ENCODE measurements around the gene RAB44. TPM values are rescaled to one million over a fixed set of nuclear protein-coding genes. Genes with fewer than 3 reads are reported as not detected.
A peak's percentile ranks its signal among the peaks of the same experiment; 100 is the strongest.

RAB44 gene
- total and polyA plus RNA-seq, 2 donors from 2014 or later: 1.5 TPM; not detected in 1

DNA sequence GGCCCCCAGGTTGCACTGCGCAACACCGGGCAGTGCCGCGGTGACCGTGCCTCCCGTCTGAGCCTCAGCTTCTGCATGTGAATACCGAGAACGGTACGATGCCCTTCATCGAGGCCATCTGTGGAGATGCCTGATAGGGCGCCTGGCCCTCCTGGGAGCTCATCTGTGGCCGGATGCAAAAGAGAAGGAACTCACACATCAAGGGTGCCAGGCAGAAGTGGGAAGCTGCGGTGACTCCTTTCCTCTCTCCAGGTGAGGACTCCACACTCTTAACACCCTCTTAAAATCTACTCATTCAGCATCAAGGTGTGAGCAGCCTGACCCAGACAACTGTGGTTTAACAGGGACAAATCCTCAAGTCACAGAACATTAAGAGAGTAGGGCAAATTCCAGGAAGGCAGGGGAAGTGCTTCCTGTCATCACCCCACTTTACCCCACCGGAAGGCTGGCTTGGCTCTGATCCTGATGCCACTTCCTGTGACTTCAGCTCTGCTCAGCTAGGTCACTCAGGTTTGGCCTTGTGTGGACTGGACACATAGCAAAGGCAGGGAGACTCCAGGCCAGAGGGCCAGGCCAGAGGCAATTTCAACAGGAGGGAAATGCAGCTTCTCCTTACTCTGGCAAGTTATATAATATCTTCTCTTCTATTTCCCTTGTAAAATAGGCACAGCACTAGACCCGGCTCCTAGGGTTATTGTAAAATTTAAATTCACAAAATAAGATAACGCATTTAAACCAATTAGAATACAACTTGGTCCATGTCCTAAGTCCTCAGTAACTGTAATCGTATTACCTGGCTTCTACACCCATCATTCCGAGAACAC is 72.3 kb downstream of the RAB44 start:
- DNase-seq (no peak), FAIRE-seq (no peak)
- Histone ChIP-seq H3K9ac (ENCODE audit: low read length in 3 of 3) (peak overlapping the region in 1 of 3 donors; percentile 11), H3K4me3 (ENCODE audit: low read length in 3 of 3) (no peak overlapping the region), H3K9me3 (ENCODE audit: control insufficient read depth in 2 of 3, insufficient read depth in 1 of 3, low read length in 3 of 3) (no peaks in the 10 kb centered on the region), H3K27me3 (ENCODE audit: control insufficient read depth, insufficient read depth, low read length) (no peaks in the 10 kb centered on the region), H3K4me1 (ENCODE audit: control insufficient read depth in 2 of 3, insufficient read depth in 2 of 3, low read depth in 1 of 3, low read length in 3 of 3) (peaks cover 0 to 8% (median 5%) of the 10 kb centered on the region in 3 donors), H3K36me3 (ENCODE audit: control insufficient read depth in 2 of 3, insufficient read depth in 3 of 3, low read length in 3 of 3) (no peaks in the 10 kb centered on the region), H3K27ac (ENCODE audit: low read depth in 2 of 2, low read length in 2 of 2) (no peak overlapping the region)
- intact Hi-C loops (cut with DNase I): no loop called here
- TF ChIP-seq, protein P1, sequence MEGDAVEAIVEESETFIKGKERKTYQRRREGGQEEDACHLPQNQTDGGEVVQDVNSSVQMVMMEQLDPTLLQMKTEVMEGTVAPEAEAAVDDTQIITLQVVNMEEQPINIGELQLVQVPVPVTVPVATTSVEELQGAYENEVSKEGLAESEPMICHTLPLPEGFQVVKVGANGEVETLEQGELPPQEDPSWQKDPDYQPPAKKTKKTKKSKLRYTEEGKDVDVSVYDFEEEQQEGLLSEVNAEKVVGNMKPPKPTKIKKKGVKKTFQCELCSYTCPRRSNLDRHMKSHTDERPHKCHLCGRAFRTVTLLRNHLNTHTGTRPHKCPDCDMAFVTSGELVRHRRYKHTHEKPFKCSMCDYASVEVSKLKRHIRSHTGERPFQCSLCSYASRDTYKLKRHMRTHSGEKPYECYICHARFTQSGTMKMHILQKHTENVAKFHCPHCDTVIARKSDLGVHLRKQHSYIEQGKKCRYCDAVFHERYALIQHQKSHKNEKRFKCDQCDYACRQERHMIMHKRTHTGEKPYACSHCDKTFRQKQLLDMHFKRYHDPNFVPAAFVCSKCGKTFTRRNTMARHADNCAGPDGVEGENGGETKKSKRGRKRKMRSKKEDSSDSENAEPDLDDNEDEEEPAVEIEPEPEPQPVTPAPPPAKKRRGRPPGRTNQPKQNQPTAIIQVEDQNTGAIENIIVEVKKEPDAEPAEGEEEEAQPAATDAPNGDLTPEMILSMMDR (IDR thresholded peaks at IDR 0.05; ENCODE audit: borderline replicate concordance, extremely low read depth, insufficient read depth): no peak

GRCh38 chr6:36771145-36771544 is 73.5 kb downstream of the RAB44 start:
- H3K4me3 ChIP-seq (ENCODE audit: low read length in 3 of 3): no peak overlapping the region
- H3K9ac ChIP-seq (ENCODE audit: low read length in 3 of 3): no peak overlapping the region
- H3K36me3 ChIP-seq (ENCODE audit: control insufficient read depth in 2 of 3, insufficient read depth in 3 of 3, low read length in 3 of 3): no peaks in the 10 kb centered on the region
- no peaks in the 10 kb centered on the region for H3K27me3 ChIP-seq (ENCODE audit: control insufficient read depth, insufficient read depth, low read length)
- H3K27ac ChIP-seq (ENCODE audit: low read depth in 2 of 2, low read length in 2 of 2): no peak overlapping the region
- H3K4me1 ChIP-seq (ENCODE audit: control insufficient read depth in 2 of 3, insufficient read depth in 2 of 3, low read depth in 1 of 3, low read length in 3 of 3): peaks cover 0 to 8% (median 5%) of the 10 kb centered on the region in 3 donors
- FAIRE-seq: no peak
- intact Hi-C loops (cut with DNase I): no loop called here
- no peaks in the 10 kb centered on the region for H3K9me3 ChIP-seq (ENCODE audit: control insufficient read depth in 2 of 3, insufficient read depth in 1 of 3, low read length in 3 of 3)
- TF ChIP-seq, protein P1 (IDR thresholded peaks at IDR 0.05; ENCODE audit: borderline replicate concordance, extremely low read depth, insufficient read depth): no peak
- no peak for DNase-seq

DNA sequence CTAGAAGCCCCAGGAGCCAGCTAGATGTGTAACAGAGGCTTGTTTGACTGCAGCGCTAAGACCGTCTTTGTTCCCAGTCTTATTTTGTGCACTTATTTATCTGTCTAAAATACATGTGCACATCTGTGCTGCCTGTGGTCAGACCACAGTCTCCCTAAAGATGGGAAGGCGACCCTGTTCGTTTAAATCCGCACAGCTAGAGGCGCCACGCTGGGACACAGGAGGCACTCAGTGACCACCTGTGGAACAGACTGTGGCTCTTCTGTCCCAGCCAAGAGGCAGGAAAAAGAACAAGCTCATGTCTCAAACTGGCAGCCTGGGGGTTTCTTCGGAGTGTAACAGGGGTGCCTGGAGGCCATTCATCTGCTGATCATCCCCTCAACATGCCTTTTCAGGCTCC is 74.8 kb downstream of the RAB44 start:
- TF ChIP-seq, protein P1 (IDR thresholded peaks at IDR 0.05; ENCODE audit: borderline replicate concordance, extremely low read depth, insufficient read depth): no peak
- intact Hi-C loops (cut with DNase I): no loop called here
- Histone ChIP-seq H3K4me1 (ENCODE audit: control insufficient read depth in 2 of 3, insufficient read depth in 2 of 3, low read depth in 1 of 3, low read length in 3 of 3) (peaks cover 0 to 11% (median 5%) of the 10 kb centered on the region in 3 donors), H3K9me3 (ENCODE audit: control insufficient read depth in 2 of 3, insufficient read depth in 1 of 3, low read length in 3 of 3) (no peaks in the 10 kb centered on the region), H3K27ac (ENCODE audit: low read depth in 2 of 2, low read length in 2 of 2) (no peak overlapping the region), H3K27me3 (ENCODE audit: control insufficient read depth, insufficient read depth, low read length) (no peaks in the 10 kb centered on the region), H3K36me3 (ENCODE audit: control insufficient read depth in 2 of 3, insufficient read depth in 3 of 3, low read length in 3 of 3) (no peaks in the 10 kb centered on the region), H3K9ac (ENCODE audit: low read length in 3 of 3) (no peak overlapping the region), H3K4me3 (ENCODE audit: low read length in 3 of 3) (no peak overlapping the region)
- no peak for DNase-seq
- FAIRE-seq: no peak
